Mononuclear cell (primary cell): ENCODE data around the gene HLA-B. TPM values are rescaled to one million over a fixed set of nuclear protein-coding genes. Genes with fewer than 3 reads are reported as not detected.
"Not testable (repeated sequence)": the region's sequence is repeated elsewhere in the genome, so short reads cannot be mapped to it uniquely, and the experiment has no call there.

Experiments used
- H3K27me3 ChIP-seq: 2 replicates; pipeline ENCODE4 v1.6.0; 2011; ENCODE audit warnings: low read length, control low read depth; ENCODE audit not compliant: insufficient read depth
- H3K4me1 ChIP-seq: 2 replicates; pipeline ENCODE4 v1.5.1; 2011; ENCODE audit warnings: mild to moderate bottlenecking, low read length, control low read depth; ENCODE audit not compliant: insufficient read depth
- H3K4me3 ChIP-seq: 2 replicates; pipeline ENCODE4 v1.5.1; 2011; ENCODE audit warnings: mild to moderate bottlenecking, low read length, moderate library complexity
- H3K9me3 ChIP-seq: 2 replicates; pipeline ENCODE4 v1.5.1; 2011; ENCODE audit warnings: low read depth, mild to moderate bottlenecking, control low read depth, low read length
- total RNA-seq: library from RNA; depleted of rRNA; stranded (reverse); fragments of >200 nt; gene quantifications from one replicate; pipeline ENCODE4 v1.2.3, GENCODE V29; 2012

HLA-B gene
- total RNA-seq, 1 donor: 3,997 TPM

DNA sequence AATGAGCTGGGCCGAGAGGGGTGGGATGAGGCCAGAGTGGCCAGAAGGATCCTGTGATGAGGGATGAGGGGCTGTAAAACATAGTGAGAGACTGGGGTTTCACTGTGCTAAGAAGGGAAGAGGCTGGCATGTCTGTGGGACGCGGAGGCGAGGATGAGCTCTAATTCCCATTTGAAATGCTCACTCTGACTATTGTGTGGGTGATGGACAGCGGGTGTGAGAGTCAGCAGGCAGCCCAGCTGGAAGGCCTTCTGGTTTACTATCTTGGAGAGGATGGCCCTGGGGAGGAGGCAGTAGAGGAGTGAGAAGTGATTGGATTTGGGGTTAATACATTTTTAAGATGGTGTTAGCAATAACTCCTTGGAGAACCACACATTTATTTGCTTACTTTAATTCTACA lies 37.0 kb upstream of the HLA-B start:
- Histone ChIP-seq H3K27me3 (no peaks in the 10 kb centered on the region), H3K4me3 (no peak overlapping the region), H3K4me1 (peaks cover 22% of the 10 kb centered on the region), H3K9me3 (no peaks in the 10 kb centered on the region)

DNA sequence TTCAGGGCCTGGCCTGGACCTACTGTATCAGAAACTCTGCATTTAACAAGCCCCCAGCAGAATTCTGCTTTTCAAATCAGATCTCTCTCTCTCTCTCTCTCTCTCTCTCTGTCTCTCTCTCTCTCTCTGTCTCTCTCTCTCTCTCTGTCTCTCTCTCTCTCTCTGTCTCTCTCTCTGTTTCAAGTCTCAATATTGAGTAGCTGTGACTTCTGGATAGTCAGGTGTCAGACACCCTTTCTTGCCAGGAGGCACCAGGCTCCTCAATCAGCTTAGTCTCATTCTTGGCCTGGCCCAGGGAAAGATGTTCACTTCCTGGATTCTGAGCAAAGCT lies 32.8 kb upstream of the HLA-B start:
- H3K4me1 ChIP-seq, H3K9me3 ChIP-seq, H3K4me3 ChIP-seq, H3K27me3 ChIP-seq: not testable (repeated sequence)

DNA sequence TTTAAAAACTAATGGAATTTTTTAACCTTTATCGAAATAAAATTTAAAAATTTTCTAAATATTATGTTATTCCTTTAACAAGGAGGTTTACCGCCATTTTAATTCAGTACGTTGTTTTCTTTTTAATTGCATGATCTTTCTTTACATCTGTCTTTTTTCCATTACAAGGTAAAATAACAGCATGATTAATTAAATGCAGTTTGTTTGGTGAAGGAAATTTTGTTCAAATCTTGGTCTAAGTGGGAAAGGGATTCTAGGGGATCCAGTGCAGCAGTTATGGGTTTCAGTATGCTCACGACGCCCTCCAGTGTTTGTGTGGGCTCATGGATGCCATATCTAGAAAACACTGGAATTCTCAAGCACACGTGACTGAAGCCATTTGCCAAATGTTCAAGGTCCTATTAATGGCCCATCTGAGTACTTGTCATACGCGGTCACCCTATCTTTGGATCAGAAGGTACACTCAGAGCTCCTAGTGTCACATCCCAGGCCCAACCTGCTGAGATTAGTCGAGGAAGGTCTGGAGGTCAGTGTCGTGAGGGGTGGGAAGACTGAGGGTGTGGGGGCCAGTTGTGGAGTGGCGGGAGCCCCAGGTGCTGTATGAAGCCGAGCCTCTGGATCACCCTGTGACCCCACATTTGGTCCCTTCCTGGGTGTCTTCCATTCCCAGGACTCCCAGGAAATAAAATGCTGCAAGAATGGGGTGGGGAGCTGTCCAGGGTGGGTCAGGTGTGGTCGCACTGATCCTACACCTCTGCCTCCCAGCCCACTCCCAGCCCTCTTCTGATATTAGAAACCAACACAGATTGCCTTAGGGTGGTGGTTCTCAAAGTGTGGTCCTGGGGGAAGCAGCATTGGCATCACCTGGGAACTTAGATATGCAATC lies 32.2 kb upstream of the HLA-B start:
- H3K4me1 ChIP-seq, H3K9me3 ChIP-seq, H3K4me3 ChIP-seq, H3K27me3 ChIP-seq: not testable (repeated sequence)

DNA sequence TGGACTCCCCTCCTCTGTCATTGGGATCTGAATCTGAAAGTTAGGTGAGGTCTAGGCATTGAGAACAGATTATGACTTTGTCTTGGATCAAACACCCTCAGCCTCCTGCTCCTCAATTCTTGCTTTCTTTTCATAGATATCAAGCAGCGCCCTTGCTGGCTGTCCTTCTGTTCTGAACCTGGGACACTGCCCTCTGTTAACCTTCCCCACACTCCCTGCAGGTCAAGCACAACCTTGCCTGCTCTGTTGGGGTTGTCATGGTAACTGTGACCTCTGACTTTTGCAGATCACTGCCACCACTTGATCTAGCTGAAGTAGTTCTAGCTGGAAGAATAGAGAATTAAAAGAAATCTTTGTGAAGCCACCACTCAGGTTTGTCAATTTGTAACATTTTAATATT lies 30.0 kb upstream of the HLA-B start:
- no peaks in the 10 kb centered on the region for H3K4me1 ChIP-seq
- no peaks in the 10 kb centered on the region for H3K27me3 ChIP-seq
- H3K4me3 ChIP-seq: no peak overlapping the region
- H3K9me3 ChIP-seq: no peaks in the 10 kb centered on the region

DNA sequence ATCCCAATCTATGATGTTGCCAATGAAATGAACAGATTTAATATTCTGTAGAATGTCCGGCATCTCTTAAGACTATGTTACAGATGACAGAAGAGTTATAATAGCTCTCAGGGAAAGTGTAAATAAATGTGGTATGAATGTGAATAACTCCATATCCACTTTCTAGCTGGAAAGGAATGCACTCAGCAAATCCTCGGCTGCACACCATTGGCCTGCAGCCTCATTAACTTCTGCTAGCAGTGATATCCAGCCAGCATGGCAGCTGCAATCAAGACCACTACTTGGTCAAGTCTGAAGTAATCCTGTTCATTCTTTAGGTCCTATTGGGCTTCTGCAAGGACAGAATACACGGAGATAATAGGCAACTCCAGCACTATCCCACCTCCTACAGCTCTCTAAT lies 29.1 kb upstream of the HLA-B start:
- H3K4me3 ChIP-seq: no peak overlapping the region
- H3K4me1 ChIP-seq: no peaks in the 10 kb centered on the region
- no peaks in the 10 kb centered on the region for H3K9me3 ChIP-seq

DNA sequence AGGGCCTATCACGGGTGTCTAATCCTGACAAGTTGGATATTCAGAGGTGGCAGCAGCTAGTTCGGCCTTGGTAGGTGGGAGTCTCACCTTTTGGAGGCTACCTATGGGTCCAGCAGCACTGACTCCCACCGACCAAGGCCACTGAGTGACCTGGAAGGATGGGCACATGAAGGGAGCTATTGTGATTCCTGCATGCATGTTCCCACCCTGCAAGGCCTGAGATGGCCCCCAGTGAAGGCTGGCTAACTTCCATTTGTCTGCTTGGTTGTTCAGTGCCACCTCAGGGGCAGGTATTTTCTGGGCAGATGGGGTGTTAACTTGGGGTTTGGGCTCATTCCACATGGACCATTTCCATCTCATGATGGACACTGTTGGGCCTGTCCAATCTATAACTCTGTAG lies 28.1 kb upstream of the HLA-B start:
- no peaks in the 10 kb centered on the region for H3K9me3 ChIP-seq
- no peaks in the 10 kb centered on the region for H3K4me1 ChIP-seq
- no peak overlapping the region for H3K4me3 ChIP-seq
- no peaks in the 10 kb centered on the region for H3K27me3 ChIP-seq

More for the DNA sequence above, 29.1 kb upstream of the HLA-B start:
- H3K27me3 ChIP-seq: no peaks in the 10 kb centered on the region

DNA sequence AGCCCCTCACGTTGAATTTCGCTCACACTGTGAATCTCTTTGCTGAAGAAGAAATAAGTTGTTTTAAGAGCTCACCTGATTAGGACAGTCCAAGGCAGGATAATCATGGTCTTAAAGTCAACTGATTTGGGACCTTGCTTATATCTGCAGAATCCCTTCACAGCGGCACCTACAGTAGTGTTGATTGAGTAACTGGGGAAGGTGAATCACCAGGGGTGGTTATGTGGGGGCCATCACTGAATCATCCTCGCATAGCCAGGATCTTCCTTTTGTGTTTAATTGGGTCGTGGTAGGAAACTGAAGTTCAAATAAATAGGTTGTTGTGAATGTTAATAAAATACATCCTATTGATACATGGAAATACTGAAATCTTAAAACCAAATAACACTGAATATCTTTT lies 26.2 kb upstream of the HLA-B start:
- H3K9me3 ChIP-seq: no peaks in the 10 kb centered on the region
- no peaks in the 10 kb centered on the region for H3K4me1 ChIP-seq
- no peak overlapping the region for H3K4me3 ChIP-seq
- H3K27me3 ChIP-seq: no peaks in the 10 kb centered on the region

DNA sequence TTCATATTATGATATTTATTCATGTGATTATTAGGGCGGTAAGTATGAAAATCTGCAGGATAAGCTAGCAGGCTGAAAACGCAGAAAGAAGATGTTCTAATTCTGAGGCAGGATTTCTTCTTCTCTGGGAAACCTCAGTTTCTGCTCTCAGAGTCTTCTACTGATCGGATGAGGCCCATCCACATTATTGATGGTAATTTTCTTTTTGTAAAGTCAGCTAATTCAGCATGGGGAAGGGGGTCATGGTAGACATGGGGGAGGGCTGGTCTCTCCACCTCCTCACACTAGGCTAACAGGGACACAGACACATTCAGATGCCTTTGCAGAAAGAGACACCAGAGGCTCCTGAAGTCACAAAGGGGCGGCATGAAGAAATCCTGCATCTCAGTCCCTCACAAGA lies 24.7 kb upstream of the HLA-B start:
- Histone ChIP-seq H3K4me1 (no peaks in the 10 kb centered on the region), H3K9me3 (no peaks in the 10 kb centered on the region), H3K4me3 (no peak overlapping the region), H3K27me3 (no peaks in the 10 kb centered on the region)

DNA sequence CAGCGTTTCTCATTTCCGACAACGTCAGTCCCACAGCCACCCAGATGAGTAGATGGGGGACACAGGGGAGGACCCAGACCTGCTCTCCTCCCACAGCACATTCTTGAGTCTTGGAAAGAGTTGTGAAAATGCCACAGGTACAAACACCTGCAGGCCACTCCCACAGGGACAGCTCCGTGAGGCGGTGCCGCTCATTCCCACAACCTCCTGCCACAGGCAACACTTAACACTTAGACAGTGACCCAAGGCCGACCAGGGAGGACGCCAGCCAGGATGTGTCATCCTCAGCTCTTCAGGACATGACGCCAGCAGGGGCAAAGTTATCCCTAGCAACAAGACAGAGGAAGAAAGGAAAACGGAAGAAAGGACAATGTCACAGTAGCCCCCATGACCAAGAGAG lies 22.9 kb upstream of the HLA-B start:
- Histone ChIP-seq H3K27me3 (peaks cover 2% of the 10 kb centered on the region), H3K9me3 (no peaks in the 10 kb centered on the region), H3K4me3 (no peak overlapping the region), H3K4me1 (no peaks in the 10 kb centered on the region)

DNA sequence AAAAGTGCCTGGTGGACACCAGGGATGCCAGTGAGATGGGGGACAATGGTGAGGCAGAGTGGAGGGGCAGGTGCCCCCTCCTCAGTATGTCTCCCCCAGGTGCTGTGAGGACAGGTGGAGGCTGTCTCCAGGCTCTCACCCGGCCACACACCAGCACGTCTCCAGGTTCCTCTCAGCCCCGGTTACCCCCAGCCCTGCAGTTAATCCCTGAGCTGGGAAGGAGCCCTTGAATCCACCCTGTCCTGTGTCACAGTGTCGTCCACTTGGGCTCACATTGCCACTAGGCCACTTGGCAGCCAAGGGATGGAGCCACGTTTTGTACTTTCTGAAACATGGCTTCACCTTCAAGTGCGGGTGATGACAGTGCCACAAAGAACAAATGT lies 21.7 kb upstream of the HLA-B start:
- Histone ChIP-seq H3K27me3 (peaks cover 2% of the 10 kb centered on the region), H3K4me3 (no peak overlapping the region), H3K9me3 (no peaks in the 10 kb centered on the region), H3K4me1 (no peaks in the 10 kb centered on the region)

DNA sequence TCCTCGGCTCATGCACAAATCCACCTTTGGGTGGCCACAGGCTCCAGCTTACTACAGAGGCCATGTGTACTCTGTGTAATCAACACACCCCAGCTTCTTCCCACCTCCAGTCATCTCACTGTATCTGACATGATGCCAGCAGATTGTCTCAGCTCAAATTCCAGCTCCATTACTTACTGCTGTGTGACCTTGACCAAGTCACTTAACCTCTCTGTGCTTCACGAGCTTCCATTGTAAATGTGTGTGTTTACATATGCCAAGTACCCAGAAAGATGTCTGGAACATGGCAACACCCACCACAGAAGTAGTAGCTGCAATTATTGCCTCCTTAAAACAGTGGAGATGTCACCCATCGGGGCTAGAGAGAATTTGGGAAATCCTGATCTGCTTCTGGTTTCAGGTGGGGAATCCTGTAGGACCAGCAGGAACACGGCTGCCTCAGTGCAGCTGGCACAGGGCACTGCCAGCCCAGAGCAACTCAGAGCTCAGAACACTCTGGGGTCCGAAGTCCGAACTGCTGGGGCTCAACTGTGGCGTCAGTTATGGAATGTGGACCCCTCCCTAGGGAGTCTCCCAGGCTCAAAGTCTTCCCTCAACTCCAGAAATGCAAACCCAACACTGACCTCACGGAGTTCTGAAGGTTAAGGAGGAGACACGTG lies 21.2 kb upstream of the HLA-B start:
- Histone ChIP-seq H3K27me3 (peaks cover 2% of the 10 kb centered on the region), H3K4me3 (no peak overlapping the region), H3K9me3 (no peaks in the 10 kb centered on the region), H3K4me1 (no peaks in the 10 kb centered on the region)

DNA sequence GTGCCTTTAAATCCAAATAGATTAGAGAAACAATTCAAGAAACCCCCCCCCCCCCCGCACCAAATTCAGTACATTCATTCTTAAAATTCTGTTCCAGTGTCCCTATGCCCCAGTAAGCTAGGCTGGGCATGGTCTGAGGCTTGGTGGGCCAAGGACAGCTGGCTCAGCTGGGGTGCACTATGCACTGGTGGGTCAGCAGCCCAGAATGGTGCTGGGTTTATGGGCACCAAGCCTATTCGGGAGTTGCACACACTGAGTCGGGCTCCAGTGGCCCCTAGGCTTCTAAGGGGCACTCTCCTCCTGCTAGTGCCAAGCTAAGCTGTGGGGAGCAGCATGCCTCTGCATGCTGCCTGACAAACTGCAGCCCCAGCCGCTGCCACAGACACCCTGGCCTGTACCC lies 20.1 kb upstream of the HLA-B start:
- Histone ChIP-seq H3K9me3 (no peaks in the 10 kb centered on the region), H3K4me3 (no peak overlapping the region)

DNA sequence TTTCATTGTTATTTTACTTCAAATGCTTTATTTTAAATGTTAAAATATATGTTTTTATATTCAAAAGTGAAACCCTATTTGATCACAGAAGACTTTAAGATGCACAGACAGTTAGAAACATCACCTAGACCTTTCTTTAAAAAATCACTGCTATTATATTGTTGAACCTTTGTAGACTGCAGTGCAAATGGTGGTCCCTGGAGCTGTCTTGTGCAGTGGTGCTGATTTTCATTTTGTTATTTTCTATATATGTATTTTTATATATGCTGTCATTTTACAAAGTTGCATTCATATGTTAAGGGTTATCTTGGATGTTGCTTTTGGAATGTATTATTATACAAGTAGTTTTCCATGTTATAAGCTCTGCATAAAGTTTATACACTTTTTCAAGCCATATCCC lies 18.7 kb upstream of the HLA-B start:
- Histone ChIP-seq H3K9me3 (no peaks in the 10 kb centered on the region), H3K4me3 (no peak overlapping the region), H3K27me3 (peaks cover 9% of the 10 kb centered on the region), H3K4me1 (no peaks in the 10 kb centered on the region)

More for the DNA sequence above, 20.1 kb upstream of the HLA-B start:
- no peaks in the 10 kb centered on the region for H3K4me1 ChIP-seq
- H3K27me3 ChIP-seq: peaks cover 9% of the 10 kb centered on the region

DNA sequence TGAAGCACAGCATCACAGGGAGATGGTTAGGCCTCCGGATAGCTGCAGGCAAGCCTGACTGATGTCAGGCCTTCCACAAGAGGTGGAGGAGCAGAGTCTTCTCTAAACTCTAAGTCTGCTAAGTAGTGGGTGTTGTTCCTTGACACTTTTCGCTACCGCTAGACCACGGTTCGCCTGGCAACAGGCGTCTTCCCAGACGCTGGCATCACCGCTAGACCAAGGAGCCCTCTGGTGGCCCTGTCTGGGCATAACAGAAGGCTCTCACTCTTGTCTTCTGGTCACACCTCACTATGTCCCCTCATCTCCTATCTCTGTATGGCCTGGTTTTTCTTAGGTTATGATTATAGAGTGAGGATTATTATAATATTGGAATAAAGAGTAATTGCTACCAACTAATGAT lies 17.1 kb upstream of the HLA-B start:
- not testable (repeated sequence) for H3K4me3 ChIP-seq, H3K9me3 ChIP-seq, H3K4me1 ChIP-seq
- H3K27me3 ChIP-seq: peaks cover 20% of the 10 kb centered on the region

DNA sequence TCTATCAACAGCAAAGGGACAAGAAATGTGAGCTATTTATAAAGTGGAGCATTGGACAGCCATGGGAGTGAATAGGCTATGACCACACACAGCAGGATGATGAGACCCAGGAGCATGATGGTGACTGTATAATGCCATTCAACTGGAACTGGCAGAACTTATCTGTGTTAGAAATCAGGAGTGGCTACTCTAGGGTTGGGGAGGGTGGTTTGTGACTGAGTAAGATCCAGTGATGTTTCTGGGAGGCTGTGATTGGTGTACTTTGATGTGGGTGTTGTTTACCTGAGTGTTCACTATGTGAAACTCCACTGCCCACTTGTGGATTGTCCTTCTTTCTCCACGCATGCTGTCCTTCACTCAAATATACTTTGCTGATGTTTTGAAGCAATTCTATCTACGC lies 11.5 kb upstream of the HLA-B start:
- H3K27me3 ChIP-seq: peaks cover 41% of the 10 kb centered on the region
- peaks cover 16% of the 10 kb centered on the region for H3K4me1 ChIP-seq

More for the DNA sequence above, 11.5 kb upstream of the HLA-B start:
- H3K4me3 ChIP-seq: no peak overlapping the region
- no peaks in the 10 kb centered on the region for H3K9me3 ChIP-seq
